Fibroblast of skin of abdomen (primary cell): ENCODE measurements around the gene COL18A1.
A peak's percentile ranks its signal among the peaks of the same experiment; 100 is the strongest.
"Not testable (repeated sequence)": the region's sequence is repeated elsewhere in the genome, so short reads cannot be mapped to it uniquely, and the experiment has no call there.

Experiments
- DNase-seq: peaks from one replicate; pipeline ENCODE4 v3.0.0-alpha.2; 2013

COL18A1 gene

GRCh38 chr21:45428534-45428933, 23.6 kb downstream of the COL18A1 start:
- no peak for DNase-seq

GRCh38 chr21:45429221-45430175, 24.5 kb downstream of the COL18A1 start:
- no peak for DNase-seq

- DNase-seq = peak; percentile 29
These were observed 25.8 kb downstream of the COL18A1 start for GRCh38 chr21:45430521-45431501.

GRCh38 chr21:45431781-45432572, 27.0 kb downstream of the COL18A1 start:
- DNase-seq = no peak

- no peak for DNase-seq
These were observed 27.8 kb downstream of the COL18A1 start for GRCh38 chr21:45432575-45433255.

GRCh38 chr21:45433301-45433700, 28.3 kb downstream of the COL18A1 start:
- no peak for DNase-seq

- DNase-seq = no peak
These were observed 29.1 kb downstream of the COL18A1 start for GRCh38 chr21:45433911-45434644.

GRCh38 chr21:45434645-45435217, 29.8 kb downstream of the COL18A1 start:
- DNase-seq = no peak

GRCh38 chr21:45435405-45435981, 30.5 kb downstream of the COL18A1 start:
- no peak for DNase-seq

GRCh38 chr21:45436351-45437065, 31.5 kb downstream of the COL18A1 start:
- DNase-seq = no peak

- not testable (repeated sequence) for DNase-seq
These were observed 32.9 kb downstream of the COL18A1 start for GRCh38 chr21:45437844-45438243.

- no peak for DNase-seq
These were observed 33.6 kb downstream of the COL18A1 start for GRCh38 chr21:45438391-45439145.

- peak; percentile 79 for DNase-seq
These were observed 34.4 kb downstream of the COL18A1 start for GRCh38 chr21:45439161-45439872.

- no peak for DNase-seq
These were observed 35.0 kb downstream of the COL18A1 start for GRCh38 chr21:45439901-45440461.

- DNase-seq = no peak
These were observed 35.9 kb downstream of the COL18A1 start for GRCh38 chr21:45440736-45441350.

GRCh38 chr21:45441431-45442255, 36.7 kb downstream of the COL18A1 start:
- DNase-seq = no peak
